Upper lobe of left lung (tissue), 6 donors: ENCODE measurements around the gene ADIPOR2. TPM values are rescaled to one million over a fixed set of nuclear protein-coding genes. Genes with fewer than 3 reads are reported as not detected.

Experiments
- ATAC-seq, 2 donors: fragments of 200-7000 bp; cut with Tn5 transposase; one replicate each; pipeline ENCODE4 v1.9.1; 2022; ENCODE audit warnings: mild to moderate bottlenecking in 2 of 2, moderate library complexity in 2 of 2; ENCODE audit not compliant: low FRiP score in 2 of 2
- DNase-seq, 2 donors: peaks; one replicate each; pipeline ENCODE4 v3.0.0-alpha.2; 2019 to 2020
- H3K27ac ChIP-seq, 4 donors: fragments of 200-600 bp; sonication (generic); one replicate each; pipeline ENCODE4 v1.5.1; 2016 to 2019
- H3K27me3 ChIP-seq, 4 donors: fragments of 200-600 bp; sonication (generic); one replicate each; pipeline ENCODE4 v1.5.1; 2017 to 2019
- H3K36me3 ChIP-seq, 4 donors: fragments of 200-600 bp; sonication (generic); one replicate each; pipeline ENCODE4 v1.5.1; 2016 to 2019
- H3K4me1 ChIP-seq, 4 donors: fragments of 200-600 bp; sonication (generic); one replicate each; pipeline ENCODE4 v1.5.1; 2018 to 2019
- H3K4me3 ChIP-seq, 4 donors: fragments of 200-600 bp; sonication (generic); one replicate each; pipeline ENCODE4 v1.5.1; 2017 to 2019; ENCODE audit warnings: mild to moderate bottlenecking in 2 of 4, moderate library complexity in 1 of 4
- H3K9me3 ChIP-seq, 4 donors: fragments of 200-600 bp; sonication (generic); one replicate each; pipeline ENCODE4 v1.5.1; 2018 to 2019
- EP300 ChIP-seq, 4 donors: sonication (generic); formaldehyde crosslinking; IDR thresholded peaks; one replicate each; pipeline ENCODE4 v1.5.1; 2017; ENCODE audit warnings: antibody characterized with exemption in 4 of 4, control low read depth in 2 of 4
- POLR2A ChIP-seq, 4 donors: fragments of 450-650 bp; IDR thresholded peaks; one replicate each; pipeline ENCODE4 v1.5.1; 2016 to 2017; ENCODE audit warnings: antibody characterized with exemption in 4 of 4, mild to moderate bottlenecking in 2 of 4
- POLR2AphosphoS5 ChIP-seq, 2 donors: sonication (generic); formaldehyde crosslinking; IDR thresholded peaks; one replicate each; pipeline ENCODE4 v1.5.1; 2017; ENCODE audit warnings: antibody characterized with exemption in 2 of 2
- WGBS, 2 donors: methylation state at CpG; one replicate each; pipeline ENCODE4 v1.1.5; 2017 to 2018; 5-methylcytosine and 5-hydroxymethylcytosine counted together
- total RNA-seq, 6 donors: library from RNA; depleted of rRNA in 4 of 6; stranded (reverse); fragments of >200 nt in 4 of 6; gene quantifications; one replicate each; pipeline versions ENCODE4 v1.1.0 to v1.2.1, GENCODE V29; 2016 to 2021
- TF ChIP-seq, protein P1 (sequence below), 6 experiments: fragments of 450-650 bp in 4 of 6; fragments of 200-600 bp in 2 of 6; sonication (generic) in 2 of 6; IDR thresholded peaks; one replicate each; pipeline ENCODE4 v1.5.1; 2016 to 2019; ENCODE audit warnings: antibody characterized with exemption in 6 of 6
- donor health status: DM: no; HTN: no; CAD: no; lungs with moderate emphysema.
- donor health status: DM: no; HTN: yes; CAD: no; lungs with severe emphysema.

Gene ADIPOR2
- total RNA-seq, 6 donors from 2014 or later = 45.1 to 82.3 (median 68.6) TPM

DNA sequence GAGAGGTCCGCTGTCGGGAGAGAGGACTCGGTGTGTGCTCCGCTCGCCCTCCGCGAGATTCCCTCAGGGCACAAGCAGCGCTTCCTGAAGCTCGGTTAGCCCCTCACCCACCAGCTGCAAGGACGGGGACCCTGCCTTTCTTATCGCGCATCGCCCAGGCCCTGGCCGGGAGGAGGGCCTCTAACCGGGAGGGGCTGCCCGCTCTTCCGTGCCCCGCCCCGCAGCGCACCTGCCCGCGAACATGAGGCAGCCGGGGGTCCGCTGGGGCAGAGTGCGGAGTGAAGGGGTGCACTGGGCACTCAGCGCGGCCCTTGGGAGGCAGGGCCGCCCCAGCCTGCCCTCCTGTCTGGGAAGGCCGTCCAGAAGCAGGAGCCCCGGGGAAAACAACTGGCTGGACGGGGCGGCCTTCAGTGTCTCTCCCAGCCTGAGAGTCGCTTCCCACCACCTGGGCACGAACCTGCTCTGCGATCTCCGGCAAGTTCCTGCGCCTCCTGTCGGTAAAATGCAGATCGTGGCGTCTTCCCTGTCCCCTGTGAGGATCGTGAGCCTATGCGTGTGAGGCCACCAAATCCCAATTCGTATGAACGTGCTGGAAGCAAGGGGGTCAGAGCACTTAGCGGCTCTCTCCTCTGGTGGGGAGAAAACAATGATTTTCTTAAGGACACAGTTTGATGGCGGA is 28.0 kb upstream of the ADIPOR2 start:
- ATAC-seq = peak in 1 of 2 donors; percentile 11
- H3K27ac ChIP-seq = peak overlapping the region; percentile 75 to 90 (median 80)
- no peaks in the 10 kb centered on the region for H3K27me3 ChIP-seq
- DNase-seq = peak; percentile 80 to 88
- TF ChIP-seq POLR2AphosphoS5 (IDR thresholded peaks at IDR 0.05) = peak in 1 of 2 donors; percentile 38
- TF ChIP-seq EP300 (IDR thresholded peaks at IDR 0.05) = no peak
- TF ChIP-seq, protein P1, sequence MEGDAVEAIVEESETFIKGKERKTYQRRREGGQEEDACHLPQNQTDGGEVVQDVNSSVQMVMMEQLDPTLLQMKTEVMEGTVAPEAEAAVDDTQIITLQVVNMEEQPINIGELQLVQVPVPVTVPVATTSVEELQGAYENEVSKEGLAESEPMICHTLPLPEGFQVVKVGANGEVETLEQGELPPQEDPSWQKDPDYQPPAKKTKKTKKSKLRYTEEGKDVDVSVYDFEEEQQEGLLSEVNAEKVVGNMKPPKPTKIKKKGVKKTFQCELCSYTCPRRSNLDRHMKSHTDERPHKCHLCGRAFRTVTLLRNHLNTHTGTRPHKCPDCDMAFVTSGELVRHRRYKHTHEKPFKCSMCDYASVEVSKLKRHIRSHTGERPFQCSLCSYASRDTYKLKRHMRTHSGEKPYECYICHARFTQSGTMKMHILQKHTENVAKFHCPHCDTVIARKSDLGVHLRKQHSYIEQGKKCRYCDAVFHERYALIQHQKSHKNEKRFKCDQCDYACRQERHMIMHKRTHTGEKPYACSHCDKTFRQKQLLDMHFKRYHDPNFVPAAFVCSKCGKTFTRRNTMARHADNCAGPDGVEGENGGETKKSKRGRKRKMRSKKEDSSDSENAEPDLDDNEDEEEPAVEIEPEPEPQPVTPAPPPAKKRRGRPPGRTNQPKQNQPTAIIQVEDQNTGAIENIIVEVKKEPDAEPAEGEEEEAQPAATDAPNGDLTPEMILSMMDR (IDR thresholded peaks at IDR 0.05) = peak in 5 of 6 experiments; percentile 30 to 66 (median 49)
- H3K4me3 ChIP-seq = peak overlapping the region in 3 of 4 donors; percentile 17 to 26 (median 24)
- 52 to 71% methylated on average over 11 to 38 of the region's 46 CpGs for WGBS, 2 donors
- H3K4me1 ChIP-seq = peaks cover 37 to 57% (median 42%) of the 10 kb centered on the region in 4 donors
- H3K9me3 ChIP-seq = no peaks in the 10 kb centered on the region
- no peaks in the 10 kb centered on the region for H3K36me3 ChIP-seq

DNA sequence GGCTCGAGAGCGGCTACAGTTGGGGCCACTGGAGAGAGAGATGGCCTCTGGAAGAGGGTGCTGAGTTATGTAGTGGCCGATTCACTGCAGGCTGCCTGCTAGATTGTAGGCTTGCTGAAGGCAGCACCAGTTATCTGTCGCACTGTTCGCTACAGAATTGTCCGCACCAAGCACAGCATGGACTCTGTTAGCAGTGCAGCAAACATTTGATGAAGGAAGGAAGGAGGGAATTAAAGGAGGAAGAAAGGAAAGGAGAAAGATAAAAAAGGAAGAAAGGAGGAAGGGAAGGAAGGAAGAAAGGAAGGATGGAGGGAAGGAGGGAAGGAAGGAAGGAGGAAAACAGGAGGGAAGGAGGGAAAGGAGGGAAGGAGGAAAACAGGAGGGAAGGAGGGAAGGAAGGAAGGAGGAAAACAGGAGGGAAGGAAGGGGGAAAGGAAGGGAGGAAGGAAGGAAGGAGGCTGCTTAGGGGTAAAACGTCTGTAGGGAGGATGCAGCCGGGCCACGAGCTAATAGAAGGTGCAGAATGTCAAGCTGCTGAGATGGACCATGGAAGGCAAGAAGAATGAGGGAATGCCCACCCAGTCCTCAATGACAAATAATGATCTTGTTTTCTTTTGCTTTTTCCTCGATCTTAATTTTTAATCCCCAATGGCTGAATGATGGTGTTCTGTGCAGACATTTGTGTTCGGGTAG is 27.3 kb upstream of the ADIPOR2 start:
- no peak for DNase-seq
- Histone ChIP-seq H3K4me3 (no peak overlapping the region), H3K36me3 (no peaks in the 10 kb centered on the region), H3K4me1 (peaks cover 30 to 51% (median 36%) of the 10 kb centered on the region in 4 donors), H3K9me3 (no peaks in the 10 kb centered on the region), H3K27me3 (no peaks in the 10 kb centered on the region), H3K27ac (peak overlapping the region in 3 of 4 donors; percentile 78 to 90 (median 82))
- TF ChIP-seq EP300 (IDR thresholded peaks at IDR 0.05) = no peak
- TF ChIP-seq POLR2AphosphoS5 (IDR thresholded peaks at IDR 0.05) = no peak
- ATAC-seq = no peak
- 85 to 89% methylated on average over 11 of the region's 11 CpGs for WGBS, 2 donors

DNA sequence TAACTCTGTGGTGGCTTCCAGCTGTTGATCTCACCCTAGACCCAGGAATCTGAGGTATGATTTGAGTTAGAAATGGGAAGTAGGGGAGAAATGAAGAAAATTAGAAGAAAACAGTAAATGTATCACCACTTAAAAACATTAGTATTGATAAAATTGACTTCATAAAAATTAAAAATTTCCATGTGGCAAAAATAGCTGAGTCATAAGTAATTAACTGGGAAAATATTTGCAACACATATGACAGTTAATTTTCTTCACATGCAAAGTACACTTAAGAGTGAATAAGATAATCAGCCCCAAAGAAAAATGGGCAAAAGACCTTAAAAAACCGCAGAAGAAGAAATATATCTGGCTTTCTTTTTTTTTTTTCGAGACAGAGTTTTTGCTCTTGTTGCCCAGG is 25.5 kb upstream of the ADIPOR2 start:
- TF ChIP-seq POLR2A (IDR thresholded peaks at IDR 0.05) = no peak
- no peak for TF ChIP-seq POLR2AphosphoS5 (IDR thresholded peaks at IDR 0.05)
- TF ChIP-seq EP300 (IDR thresholded peaks at IDR 0.05) = no peak
- TF ChIP-seq, protein P1 (IDR thresholded peaks at IDR 0.05) = no peak
- ATAC-seq = no peak
- no peaks in the 10 kb centered on the region for H3K27me3 ChIP-seq
- H3K27ac ChIP-seq = peak overlapping the region in 2 of 4 donors; percentile 6 to 68
- no peaks in the 10 kb centered on the region for H3K9me3 ChIP-seq
- no peak overlapping the region for H3K4me3 ChIP-seq
- H3K36me3 ChIP-seq = no peaks in the 10 kb centered on the region
- peaks cover 18 to 41% (median 26%) of the 10 kb centered on the region in 4 donors for H3K4me1 ChIP-seq
- no peak for DNase-seq
- 90 to 95% methylated on average over 2 of the region's 2 CpGs for WGBS, 2 donors

- 55 to 67% methylated on average over 5 of the region's 5 CpGs for WGBS, 2 donors
- peaks cover 13 to 35% (median 20%) of the 10 kb centered on the region in 4 donors for H3K4me1 ChIP-seq
- no peaks in the 10 kb centered on the region for H3K36me3 ChIP-seq
Observed at GRCh38 chr12:1666215-1666614, 24.7 kb upstream of the ADIPOR2 start.

DNA sequence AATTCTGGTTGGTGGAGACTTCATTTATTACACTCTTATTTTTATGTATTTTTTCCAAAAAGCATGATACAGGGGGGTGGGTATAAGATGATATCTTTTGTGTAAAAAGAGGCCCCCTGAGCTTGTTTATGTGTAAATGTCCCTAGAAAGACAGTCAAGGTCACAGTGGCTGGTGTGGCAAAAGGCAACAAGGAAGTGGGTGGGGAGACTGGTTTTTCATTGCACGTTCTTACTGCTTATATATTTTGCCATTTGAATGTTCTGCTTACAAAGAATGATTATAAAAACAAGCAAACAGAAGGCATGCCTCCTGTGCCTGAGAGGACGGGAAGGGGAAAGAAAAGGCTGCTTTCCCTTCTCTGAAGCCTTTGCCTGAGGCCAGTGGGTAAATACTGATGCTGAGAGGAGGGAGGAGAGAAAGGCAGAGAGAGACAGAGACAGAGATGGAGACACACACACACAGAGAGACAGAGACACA is 24.1 kb upstream of the ADIPOR2 start:
- TF ChIP-seq POLR2AphosphoS5 (IDR thresholded peaks at IDR 0.05) (peak in 1 of 2 donors; percentile 32), EP300 (IDR thresholded peaks at IDR 0.05) (no peak)
- TF ChIP-seq, protein P1 (IDR thresholded peaks at IDR 0.05) = no peak
- Histone ChIP-seq H3K36me3 (no peaks in the 10 kb centered on the region), H3K27me3 (no peaks in the 10 kb centered on the region), H3K4me3 (no peak overlapping the region), H3K9me3 (no peaks in the 10 kb centered on the region), H3K4me1 (peaks cover 13 to 35% (median 19%) of the 10 kb centered on the region in 4 donors), H3K27ac (peak overlapping the region; percentile 35 to 83 (median 71))
- no peak for ATAC-seq
- WGBS, 2 donors = 19 to 24% methylated on average over 2 of the region's 2 CpGs
- DNase-seq = no peak

More at GRCh38 chr12:1666215-1666614, 24.7 kb upstream of the ADIPOR2 start:
- Histone ChIP-seq H3K9me3 (no peaks in the 10 kb centered on the region), H3K27me3 (no peaks in the 10 kb centered on the region), H3K4me3 (no peak overlapping the region), H3K27ac (peak overlapping the region in 1 of 4 donors; percentile 83)
- no peak for DNase-seq
- no peak for TF ChIP-seq EP300 (IDR thresholded peaks at IDR 0.05)
- TF ChIP-seq POLR2AphosphoS5 (IDR thresholded peaks at IDR 0.05) = no peak
- no peak for TF ChIP-seq POLR2A (IDR thresholded peaks at IDR 0.05)
- TF ChIP-seq, protein P1 (IDR thresholded peaks at IDR 0.05) = no peak
- no peak for ATAC-seq
